ENCODE data around the gene IL1B. TPM values are rescaled to one million over a fixed set of nuclear protein-coding genes. Genes with fewer than 3 reads are reported as not detected.

IL1B gene
- total RNA-seq, 1 donor from 2014 or later, result not detected

- Mint-ChIP-seq H3K4me3 (ENCODE audit: unreplicated experiment) (no peak overlapping the region), H3K36me3 (ENCODE audit: unreplicated experiment) (no peaks in the 10 kb centered on the region), H3K27me3 (ENCODE audit: unreplicated experiment) (peaks cover 2% of the 10 kb centered on the region), H3K27ac (ENCODE audit: unreplicated experiment) (no peak overlapping the region), H3K9me3 (ENCODE audit: unreplicated experiment) (peaks cover 3% of the 10 kb centered on the region), H3K4me1 (ENCODE audit: unreplicated experiment) (peaks cover 7% of the 10 kb centered on the region)
- no peak for DNase-seq (ENCODE audit: extremely low spot score, unreplicated experiment)
- TF ChIP-seq, protein P1, sequence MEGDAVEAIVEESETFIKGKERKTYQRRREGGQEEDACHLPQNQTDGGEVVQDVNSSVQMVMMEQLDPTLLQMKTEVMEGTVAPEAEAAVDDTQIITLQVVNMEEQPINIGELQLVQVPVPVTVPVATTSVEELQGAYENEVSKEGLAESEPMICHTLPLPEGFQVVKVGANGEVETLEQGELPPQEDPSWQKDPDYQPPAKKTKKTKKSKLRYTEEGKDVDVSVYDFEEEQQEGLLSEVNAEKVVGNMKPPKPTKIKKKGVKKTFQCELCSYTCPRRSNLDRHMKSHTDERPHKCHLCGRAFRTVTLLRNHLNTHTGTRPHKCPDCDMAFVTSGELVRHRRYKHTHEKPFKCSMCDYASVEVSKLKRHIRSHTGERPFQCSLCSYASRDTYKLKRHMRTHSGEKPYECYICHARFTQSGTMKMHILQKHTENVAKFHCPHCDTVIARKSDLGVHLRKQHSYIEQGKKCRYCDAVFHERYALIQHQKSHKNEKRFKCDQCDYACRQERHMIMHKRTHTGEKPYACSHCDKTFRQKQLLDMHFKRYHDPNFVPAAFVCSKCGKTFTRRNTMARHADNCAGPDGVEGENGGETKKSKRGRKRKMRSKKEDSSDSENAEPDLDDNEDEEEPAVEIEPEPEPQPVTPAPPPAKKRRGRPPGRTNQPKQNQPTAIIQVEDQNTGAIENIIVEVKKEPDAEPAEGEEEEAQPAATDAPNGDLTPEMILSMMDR (IDR thresholded peaks at IDR 0.05), result no peak
Observed at GRCh38 chr2:112841295-112842044, 4.9 kb upstream of the IL1B start.

GRCh38 chr2:112840068-112840445 is 3.5 kb upstream of the IL1B start:
- TF ChIP-seq, protein P1 (IDR thresholded peaks at IDR 0.05), result no peak
- no peak overlapping the region for H3K27ac Mint-ChIP-seq (ENCODE audit: unreplicated experiment)
- H3K9me3 Mint-ChIP-seq (ENCODE audit: unreplicated experiment), result no peaks in the 10 kb centered on the region
- DNase-seq (ENCODE audit: extremely low spot score, unreplicated experiment), result no peak
- H3K4me3 Mint-ChIP-seq (ENCODE audit: unreplicated experiment), result no peak overlapping the region
- no peaks in the 10 kb centered on the region for H3K36me3 Mint-ChIP-seq (ENCODE audit: unreplicated experiment)
- H3K4me1 Mint-ChIP-seq (ENCODE audit: unreplicated experiment), result peaks cover 9% of the 10 kb centered on the region
- H3K27me3 Mint-ChIP-seq (ENCODE audit: unreplicated experiment), result peaks cover 2% of the 10 kb centered on the region

- Mint-ChIP-seq H3K27ac (ENCODE audit: unreplicated experiment) (no peak overlapping the region), H3K4me1 (ENCODE audit: unreplicated experiment) (peaks cover 14% of the 10 kb centered on the region), H3K27me3 (ENCODE audit: unreplicated experiment) (peaks cover 2% of the 10 kb centered on the region), H3K9me3 (ENCODE audit: unreplicated experiment) (no peaks in the 10 kb centered on the region), H3K4me3 (ENCODE audit: unreplicated experiment) (no peak overlapping the region), H3K36me3 (ENCODE audit: unreplicated experiment) (no peaks in the 10 kb centered on the region)
- TF ChIP-seq, protein P1 (IDR thresholded peaks at IDR 0.05), result no peak
- no peak for DNase-seq (ENCODE audit: extremely low spot score, unreplicated experiment)
Observed at GRCh38 chr2:112839407-112840067, 3.0 kb upstream of the IL1B start.

DNA sequence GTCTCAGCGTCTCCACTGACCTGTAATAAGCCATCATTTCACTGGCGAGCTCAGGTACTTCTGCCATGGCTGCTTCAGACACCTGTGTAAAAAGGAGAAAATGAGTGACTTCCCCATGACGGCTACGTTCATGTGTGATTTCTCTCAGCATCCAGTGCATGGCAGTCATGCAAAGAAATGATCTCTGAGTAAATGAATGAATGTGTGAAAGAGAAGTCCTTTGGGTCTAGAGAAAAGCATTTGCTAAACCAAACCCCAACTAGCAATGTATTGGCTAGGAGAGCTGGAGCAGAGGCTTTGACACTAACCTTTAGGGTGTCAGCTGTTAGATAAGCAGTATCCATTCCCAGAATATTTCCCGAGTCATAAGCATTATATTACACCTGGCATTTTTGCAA is 417 bp downstream of the IL1B start:
- H3K4me3 Mint-ChIP-seq (ENCODE audit: unreplicated experiment), result no peak overlapping the region
- H3K9me3 Mint-ChIP-seq (ENCODE audit: unreplicated experiment), result no peaks in the 10 kb centered on the region
- no peaks in the 10 kb centered on the region for H3K36me3 Mint-ChIP-seq (ENCODE audit: unreplicated experiment)
- DNase-seq (ENCODE audit: extremely low spot score, unreplicated experiment), result peak; percentile 25
- no peak overlapping the region for H3K27ac Mint-ChIP-seq (ENCODE audit: unreplicated experiment)
- TF ChIP-seq, protein P1 (IDR thresholded peaks at IDR 0.05), result no peak
- peaks cover 2% of the 10 kb centered on the region for H3K27me3 Mint-ChIP-seq (ENCODE audit: unreplicated experiment)
- H3K4me1 Mint-ChIP-seq (ENCODE audit: unreplicated experiment), result peaks cover 21% of the 10 kb centered on the region

GRCh38 chr2:112835536-112836162 is 930 bp downstream of the IL1B start:
- Mint-ChIP-seq H3K27ac (ENCODE audit: unreplicated experiment) (no peak overlapping the region), H3K9me3 (ENCODE audit: unreplicated experiment) (no peaks in the 10 kb centered on the region), H3K27me3 (ENCODE audit: unreplicated experiment) (peaks cover 2% of the 10 kb centered on the region), H3K4me1 (ENCODE audit: unreplicated experiment) (peaks cover 21% of the 10 kb centered on the region), H3K4me3 (ENCODE audit: unreplicated experiment) (no peak overlapping the region), H3K36me3 (ENCODE audit: unreplicated experiment) (no peaks in the 10 kb centered on the region)
- TF ChIP-seq, protein P1 (IDR thresholded peaks at IDR 0.05), result no peak
- DNase-seq (ENCODE audit: extremely low spot score, unreplicated experiment), result peak; percentile 53

Measured in osteocyte (in vitro differentiated cells).